PC-3 (cell line): ENCODE results near the gene ANKS1B.

Experiments used
- EZH2 ChIP-seq: fragments of 300-600 bp; sonication (generic); IDR thresholded peaks from one replicate; pipeline ENCODE4 v1.6.1; 2017; ENCODE audit warnings: antibody characterized with exemption, mild to moderate bottlenecking, low read length; ENCODE audit not compliant: unreplicated experiment
- EZH2phosphoT487 ChIP-seq: fragments of 300-600 bp; sonication (generic); IDR thresholded peaks from 2 replicates; pipeline ENCODE4 v1.6.1; 2018; ENCODE audit warnings: mild to moderate bottlenecking, antibody characterized with exemption, low read length, borderline replicate concordance
- TF ChIP-seq, protein P1 (sequence below): fragments of 300-600 bp; sonication (generic); conservative IDR thresholded peaks from 2 replicates; pipeline ENCODE4 v1.5.1; 2017; ENCODE audit warnings: antibody characterized with exemption, low read depth, mild to moderate bottlenecking, low read length

DNA sequence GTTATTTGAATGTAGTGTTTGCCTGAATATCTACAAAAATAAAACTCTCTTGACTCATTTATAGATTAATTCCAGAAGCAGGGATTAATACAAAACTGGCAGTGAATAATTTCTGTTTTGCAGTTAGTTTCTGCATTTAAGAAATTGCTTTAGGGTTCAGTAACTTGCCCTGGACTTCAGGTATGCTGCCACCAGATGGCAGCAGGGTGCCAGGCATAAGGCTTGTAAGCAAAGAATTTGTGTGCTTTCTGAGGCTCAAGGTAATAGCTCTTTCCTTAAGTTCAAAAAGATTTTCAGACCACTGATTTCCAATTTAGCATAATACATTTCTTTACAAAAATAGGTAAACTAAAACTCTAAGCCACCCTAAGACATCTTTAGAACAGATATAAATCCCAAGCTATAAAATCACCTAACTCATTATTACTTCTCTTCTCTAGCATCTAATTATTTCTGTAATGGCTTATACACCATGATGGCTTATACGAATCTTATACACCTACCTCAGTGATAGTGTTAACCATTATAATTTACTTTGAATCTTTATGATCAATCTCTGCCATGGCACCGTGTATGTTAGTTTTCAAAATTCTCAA is 941.3 kb downstream of the ANKS1B start:
- TF ChIP-seq, protein P1, sequence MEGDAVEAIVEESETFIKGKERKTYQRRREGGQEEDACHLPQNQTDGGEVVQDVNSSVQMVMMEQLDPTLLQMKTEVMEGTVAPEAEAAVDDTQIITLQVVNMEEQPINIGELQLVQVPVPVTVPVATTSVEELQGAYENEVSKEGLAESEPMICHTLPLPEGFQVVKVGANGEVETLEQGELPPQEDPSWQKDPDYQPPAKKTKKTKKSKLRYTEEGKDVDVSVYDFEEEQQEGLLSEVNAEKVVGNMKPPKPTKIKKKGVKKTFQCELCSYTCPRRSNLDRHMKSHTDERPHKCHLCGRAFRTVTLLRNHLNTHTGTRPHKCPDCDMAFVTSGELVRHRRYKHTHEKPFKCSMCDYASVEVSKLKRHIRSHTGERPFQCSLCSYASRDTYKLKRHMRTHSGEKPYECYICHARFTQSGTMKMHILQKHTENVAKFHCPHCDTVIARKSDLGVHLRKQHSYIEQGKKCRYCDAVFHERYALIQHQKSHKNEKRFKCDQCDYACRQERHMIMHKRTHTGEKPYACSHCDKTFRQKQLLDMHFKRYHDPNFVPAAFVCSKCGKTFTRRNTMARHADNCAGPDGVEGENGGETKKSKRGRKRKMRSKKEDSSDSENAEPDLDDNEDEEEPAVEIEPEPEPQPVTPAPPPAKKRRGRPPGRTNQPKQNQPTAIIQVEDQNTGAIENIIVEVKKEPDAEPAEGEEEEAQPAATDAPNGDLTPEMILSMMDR: peak; percentile 92
- TF ChIP-seq EZH2: no peak
- no peak for TF ChIP-seq EZH2phosphoT487
